ENCODE results near the gene MB.

DNA sequence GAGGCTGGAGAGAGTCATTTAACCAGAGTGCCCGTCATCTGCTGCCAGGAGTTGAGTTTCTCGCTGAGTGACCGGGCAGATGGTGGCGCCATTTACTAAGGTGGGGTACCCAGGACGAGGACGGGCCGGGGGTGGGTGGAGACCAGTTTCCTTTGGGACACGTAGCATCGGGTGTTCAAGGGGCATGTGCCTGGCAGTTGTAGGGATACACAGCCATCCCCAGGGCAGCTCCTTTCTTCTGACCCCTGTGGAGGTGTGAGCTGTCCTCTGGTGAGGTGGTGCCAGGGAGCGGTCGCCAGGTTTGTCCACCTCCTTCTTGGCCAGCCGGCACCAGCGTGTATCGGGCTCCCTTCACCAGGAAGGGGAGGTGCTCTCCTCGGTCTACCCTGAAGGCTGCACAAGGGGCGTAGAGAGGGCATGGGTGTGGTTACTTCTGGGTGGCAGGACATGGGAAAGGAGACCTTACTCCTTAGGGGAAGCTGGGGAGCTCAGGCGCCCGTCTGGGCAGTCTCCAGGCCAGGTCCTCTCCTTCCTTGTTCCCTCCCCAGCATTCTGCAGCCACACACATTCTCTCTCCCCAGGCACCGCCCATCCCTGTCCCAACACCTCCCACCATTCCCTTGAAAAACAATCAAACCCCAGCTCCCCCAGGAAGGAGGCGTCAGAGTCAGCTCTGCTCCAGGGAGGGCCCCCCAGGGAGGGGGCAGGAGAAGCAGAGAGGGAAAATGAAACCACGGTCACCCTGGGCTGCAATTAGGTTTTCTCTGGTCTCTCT is 10.3 kb upstream of the MB start:
- TF ChIP-seq, protein P1, sequence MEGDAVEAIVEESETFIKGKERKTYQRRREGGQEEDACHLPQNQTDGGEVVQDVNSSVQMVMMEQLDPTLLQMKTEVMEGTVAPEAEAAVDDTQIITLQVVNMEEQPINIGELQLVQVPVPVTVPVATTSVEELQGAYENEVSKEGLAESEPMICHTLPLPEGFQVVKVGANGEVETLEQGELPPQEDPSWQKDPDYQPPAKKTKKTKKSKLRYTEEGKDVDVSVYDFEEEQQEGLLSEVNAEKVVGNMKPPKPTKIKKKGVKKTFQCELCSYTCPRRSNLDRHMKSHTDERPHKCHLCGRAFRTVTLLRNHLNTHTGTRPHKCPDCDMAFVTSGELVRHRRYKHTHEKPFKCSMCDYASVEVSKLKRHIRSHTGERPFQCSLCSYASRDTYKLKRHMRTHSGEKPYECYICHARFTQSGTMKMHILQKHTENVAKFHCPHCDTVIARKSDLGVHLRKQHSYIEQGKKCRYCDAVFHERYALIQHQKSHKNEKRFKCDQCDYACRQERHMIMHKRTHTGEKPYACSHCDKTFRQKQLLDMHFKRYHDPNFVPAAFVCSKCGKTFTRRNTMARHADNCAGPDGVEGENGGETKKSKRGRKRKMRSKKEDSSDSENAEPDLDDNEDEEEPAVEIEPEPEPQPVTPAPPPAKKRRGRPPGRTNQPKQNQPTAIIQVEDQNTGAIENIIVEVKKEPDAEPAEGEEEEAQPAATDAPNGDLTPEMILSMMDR (IDR thresholded peaks at IDR 0.05) = no peak
- TF ChIP-seq POLR2A (IDR thresholded peaks at IDR 0.05) = peak in 1 of 2 donors; percentile 7
